Left kidney (tissue), 2 donors: Measurements from ENCODE around the gene ZFAND3. TPM values are rescaled to one million over a fixed set of nuclear protein-coding genes. Genes with fewer than 3 reads are reported as not detected.

Experiments used
- DNase-seq: peaks from one replicate; pipeline ENCODE4 v3.0.0-alpha.2; 2013
- polyA plus RNA-seq: library from polyadenylated mRNA; unstranded; fragments of 120-200 nt; gene quantifications from one replicate; pipeline ENCODE4 v1.2.1, GENCODE V29; 2013; ENCODE audit not compliant: insufficient read length

ZFAND3 gene
- polyA plus RNA-seq, 1 donor: 150 TPM

DNA sequence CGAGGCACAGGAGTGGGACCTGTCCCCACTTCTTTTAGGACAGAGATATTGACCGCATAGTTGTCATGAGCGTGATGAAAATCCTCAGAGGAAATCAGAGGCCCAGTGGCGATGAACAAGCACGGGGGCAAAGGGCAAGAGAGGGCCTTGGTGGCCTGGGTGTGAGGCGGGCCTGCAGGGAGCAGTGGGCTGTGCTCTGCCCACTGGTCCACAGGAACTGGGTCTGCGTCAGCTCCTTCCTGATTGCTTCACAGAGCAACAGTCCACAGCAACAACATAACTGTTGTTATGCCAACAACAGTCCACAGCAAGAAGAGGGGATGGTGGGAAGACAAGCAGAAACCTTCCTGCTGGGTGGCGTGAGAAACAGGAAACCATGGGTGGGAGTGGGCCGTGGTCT is 335.6 kb downstream of the ZFAND3 start:
- no peak for DNase-seq

DNA sequence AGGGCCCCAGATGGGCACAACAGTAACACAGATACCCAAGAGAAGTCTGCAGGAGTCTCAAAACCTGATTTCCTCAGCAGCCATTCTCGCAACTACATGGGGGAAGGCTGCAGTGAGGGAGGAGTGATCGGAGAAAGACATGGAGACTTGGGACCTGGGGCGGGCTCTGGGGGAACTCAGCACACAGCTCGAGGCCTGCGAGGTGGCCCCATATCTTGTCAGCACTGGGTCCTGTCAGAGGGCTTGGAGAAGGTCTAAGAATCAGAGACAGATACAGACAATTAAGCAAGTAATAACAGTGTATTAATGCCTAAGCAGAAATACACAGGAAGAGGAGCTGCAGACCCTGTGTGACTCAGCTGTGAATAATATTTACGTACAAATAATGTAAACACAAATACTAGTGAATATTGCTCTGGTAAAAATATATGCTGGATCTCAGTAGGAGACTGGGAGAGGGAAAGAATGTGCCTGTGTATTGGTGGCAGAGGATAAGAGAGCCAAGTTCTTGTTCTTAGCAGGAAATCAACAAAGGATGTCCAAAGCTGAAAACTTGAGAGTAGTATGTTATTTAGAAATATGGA is 336.2 kb downstream of the ZFAND3 start:
- DNase-seq: no peak

DNA sequence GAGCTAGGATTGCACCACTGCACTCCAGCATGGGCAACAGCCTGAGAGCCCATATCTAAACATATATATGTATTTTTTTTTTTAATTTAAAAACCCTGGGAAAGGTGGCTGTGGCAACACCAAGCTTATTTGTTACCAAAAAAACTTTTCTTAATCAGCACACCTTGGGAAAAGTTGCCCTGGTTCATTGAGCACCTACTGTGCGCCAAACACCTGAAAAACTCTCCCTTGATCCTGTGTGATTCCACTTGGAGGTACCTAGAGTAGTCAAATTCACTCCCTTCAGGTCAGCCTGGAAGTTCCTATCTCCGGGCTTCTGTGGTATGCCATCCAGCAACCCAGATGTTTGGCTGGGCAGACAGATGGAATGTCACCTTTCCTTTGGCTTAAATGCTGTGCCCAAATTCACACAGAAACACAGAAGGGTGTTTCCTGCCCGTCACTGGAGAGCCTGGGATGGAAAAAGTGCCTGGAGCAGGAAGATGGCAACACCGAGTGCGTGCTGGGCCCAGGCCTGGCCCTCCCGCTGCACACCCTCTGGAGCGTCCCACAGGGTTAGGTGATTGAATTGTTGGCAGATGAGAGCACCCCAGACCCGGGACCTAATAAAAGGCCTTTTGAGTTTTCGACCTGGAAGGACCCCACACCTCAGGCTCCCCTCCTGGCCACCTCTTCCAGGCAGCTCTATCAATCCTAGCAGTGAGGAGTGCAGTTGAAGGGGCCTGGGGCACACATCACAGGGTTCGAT is 337.5 kb downstream of the ZFAND3 start:
- DNase-seq: no peak

DNA sequence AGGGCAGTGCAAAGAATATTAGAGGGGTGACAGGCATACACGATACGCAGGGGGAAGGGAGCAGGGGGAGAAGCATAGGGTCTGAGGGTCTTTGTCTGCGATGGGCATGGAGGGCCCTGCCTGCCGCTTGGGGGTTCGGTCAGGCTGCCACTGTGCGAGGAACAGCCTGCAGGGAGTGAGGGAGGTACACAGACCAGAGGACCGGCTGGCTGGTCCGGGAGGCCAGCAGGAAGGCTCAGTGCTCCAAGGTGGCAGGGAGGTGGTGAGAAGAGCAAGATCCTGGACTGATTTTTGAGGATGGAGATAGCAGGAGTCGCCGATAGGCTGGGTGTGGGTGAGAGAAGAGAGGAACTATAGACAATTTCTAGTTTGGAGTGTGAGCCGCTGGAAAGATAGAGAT is 338.4 kb downstream of the ZFAND3 start:
- no peak for DNase-seq

DNA sequence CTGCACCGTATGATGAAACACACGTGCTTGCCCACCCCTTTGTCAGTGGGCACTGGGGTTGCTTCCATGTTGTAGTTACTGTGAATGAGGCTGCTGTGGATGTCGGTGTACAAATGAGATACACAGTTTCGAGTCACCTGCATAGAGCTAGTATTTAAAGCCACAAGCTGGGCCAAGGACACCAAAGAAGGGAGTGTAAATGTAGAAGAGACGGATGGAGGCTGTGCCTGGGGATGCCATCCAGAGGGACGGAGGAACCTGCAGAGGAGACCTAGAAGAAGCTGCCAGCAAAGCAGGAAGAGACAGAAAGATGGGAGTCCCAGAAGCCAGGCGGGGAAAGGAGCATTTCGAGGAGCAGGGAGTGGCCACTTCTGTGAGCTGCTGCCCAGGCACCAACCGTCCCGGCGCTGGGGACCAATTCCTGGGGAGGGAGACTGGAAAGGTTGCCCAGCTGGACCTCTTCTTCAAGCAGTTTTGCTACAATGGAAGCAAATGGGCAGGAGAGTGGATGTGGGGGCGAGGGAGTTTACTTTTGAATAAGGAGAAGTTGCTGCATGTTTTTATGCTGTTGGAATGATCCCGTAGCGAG is 339.3 kb downstream of the ZFAND3 start:
- no peak for DNase-seq

DNA sequence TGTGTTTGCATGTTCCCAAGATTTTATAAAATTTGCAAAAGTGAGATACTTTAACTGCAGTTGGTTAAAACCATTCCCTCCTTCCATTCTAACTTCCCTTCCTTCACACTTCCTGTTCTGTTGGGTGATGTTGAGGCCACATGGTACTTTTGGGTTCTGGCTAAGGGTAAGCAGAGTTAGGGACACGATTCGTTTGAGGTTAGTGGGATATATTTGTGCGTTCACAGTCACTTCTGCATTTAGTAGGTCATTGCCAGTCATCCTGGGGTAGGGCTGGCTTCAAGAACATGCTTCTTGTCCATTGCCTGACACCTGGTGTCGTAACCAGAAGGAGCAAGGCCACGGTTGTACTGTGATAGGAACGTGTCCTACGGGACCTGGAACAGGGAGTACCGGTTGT is 340.1 kb downstream of the ZFAND3 start:
- DNase-seq: no peak

DNA sequence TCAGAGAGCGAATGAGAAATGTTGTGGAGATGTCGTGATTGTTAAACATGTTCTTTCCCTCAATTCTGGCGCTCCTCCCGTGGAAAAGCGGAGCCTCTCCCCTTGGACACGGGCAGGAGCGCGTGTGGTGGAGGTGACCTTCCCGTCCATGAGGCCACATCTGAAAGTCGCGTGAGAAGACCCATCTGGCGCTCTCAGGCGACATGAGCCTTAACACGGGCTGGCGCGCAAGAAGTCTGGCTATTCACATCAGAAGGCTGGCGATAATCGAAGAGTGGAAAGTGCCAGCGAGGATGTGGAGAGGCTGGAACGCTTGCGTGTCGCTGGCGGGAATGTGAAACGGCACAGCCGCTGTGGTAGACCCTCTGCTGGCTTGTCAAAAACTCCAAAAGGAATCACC is 341.3 kb downstream of the ZFAND3 start:
- DNase-seq: no peak

DNA sequence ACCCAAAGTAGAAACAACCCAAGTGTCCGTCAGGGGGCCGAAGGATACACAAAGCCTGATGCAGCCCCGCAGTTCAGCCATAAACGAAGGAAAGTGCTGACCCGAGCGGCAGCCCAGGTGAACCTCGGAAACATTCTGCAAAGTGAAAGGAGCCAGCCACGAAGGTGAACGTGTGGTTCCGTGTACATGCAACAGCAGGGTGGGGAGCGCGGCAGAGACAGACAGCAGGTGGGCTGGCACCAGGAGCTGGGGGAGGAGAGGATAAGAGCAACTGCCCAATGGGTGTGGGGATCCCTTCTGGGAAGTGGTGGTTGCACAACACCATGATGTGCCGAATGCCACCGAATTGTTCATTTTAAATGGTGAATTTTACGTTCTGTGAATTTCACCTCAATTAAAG is 341.8 kb downstream of the ZFAND3 start:
- no peak for DNase-seq

DNA sequence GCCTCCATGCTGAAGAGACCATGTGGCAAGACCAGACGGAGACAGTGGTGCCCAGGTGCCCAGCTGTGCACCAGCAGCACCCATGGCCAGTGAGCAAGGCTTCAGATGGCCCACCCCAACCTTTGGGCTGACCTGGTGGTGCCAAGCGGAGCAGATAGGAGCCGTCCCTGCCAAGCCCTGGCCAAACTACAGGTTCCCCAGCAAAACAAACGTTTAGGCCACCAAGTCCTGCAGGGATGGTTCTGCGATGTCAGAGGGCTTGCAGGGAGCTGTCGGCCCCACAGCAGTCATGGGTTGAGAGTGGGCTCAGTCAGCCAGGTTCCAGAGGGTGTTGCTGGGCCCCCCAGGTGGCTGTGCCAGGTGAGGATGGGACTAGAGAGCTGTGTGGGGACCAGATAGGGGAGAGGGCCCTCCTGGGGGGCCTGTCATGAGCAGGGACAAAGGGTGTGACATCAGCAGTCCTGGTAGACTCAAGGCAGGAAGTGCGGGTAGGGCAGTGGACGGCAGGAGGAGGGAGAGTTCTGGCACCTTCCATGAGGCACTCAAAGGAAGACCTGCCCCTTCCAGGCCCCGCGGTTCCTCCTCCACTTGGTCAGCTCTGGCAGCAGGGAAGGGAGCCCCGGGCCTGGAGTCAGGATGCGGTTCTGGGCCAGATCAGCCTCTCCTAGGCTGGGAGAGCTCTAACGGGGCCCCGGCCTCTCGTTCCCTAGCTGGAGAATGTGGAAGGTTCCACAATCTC is 342.4 kb downstream of the ZFAND3 start:
- DNase-seq: no peak

DNA sequence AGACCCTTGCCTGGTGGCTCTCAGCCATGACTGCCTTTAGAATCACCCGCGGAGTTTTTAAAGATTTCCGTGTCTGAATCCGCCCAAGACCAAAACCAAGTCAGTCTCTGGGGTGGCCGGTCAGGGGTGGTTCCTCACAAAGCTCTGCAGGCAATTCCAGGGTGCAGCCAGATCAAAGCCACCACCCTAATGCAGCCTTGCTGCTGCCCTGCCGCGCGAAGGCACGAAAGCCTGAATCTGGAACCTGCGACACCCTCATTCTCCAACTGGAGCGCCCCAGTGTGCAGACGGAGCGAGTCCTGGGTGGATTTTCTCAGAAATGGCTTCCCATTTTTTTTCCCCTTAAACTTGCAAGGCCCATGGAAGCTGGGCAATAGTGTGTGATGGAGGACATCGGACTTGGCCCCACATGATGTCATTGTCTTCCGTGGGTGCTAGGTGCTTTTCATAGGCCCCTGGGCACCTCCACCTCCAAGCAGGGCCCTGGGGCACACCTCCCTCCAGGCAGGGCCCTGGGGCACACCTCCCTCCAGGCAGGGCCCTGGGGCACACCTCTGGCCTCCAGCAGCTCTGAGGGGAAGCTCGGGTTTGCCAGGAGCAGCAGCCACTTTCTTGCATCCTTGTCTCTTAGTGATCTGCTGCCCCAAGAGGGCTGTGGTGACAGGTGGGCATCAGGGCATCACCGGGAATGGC is 343.1 kb downstream of the ZFAND3 start:
- no peak for DNase-seq

DNA sequence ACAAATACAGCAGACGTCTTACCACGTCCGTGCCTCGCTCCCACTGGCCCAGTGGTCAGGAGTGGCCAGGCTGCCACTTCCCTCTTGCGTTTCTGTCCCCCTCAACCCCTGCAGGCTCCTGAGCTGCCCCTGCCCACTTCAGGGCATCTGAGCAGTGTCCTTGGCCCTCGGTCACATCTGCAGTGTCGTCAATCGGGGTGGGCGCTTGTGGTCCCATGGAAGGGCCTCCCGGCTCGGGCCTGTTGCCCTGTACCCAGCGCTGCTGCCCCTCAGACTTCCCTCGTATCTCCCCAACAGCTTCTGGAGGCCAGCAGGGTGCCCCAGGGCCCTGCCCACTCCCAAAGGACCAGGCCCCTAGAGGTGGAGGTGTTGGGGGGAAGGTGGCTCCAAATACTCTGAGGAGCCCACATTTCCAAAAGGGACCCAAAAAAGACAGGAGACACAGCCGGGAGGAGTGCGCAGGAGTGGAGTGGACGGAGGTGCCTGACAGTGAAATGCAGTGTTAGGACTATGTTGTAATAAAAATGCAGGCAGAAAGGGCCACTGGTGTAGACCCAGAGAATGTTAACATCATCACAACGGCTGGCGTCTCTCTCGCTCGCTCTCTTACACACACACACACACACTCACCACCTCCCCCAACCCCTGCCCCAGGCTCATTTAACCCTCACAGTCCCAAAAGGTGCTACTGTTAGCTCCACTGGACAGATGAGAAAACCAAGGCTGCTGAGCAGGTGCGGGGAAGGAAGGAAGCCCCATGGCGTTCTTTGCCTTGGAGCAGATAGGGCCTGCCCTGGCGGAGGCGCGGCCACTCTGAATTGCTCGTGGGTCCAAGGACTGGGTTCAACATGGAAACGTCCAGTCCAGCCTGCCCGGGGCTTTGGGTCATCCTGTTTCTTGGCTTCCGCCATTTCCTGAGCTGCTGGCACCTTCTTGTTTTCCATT is 343.9 kb downstream of the ZFAND3 start:
- no peak for DNase-seq

DNA sequence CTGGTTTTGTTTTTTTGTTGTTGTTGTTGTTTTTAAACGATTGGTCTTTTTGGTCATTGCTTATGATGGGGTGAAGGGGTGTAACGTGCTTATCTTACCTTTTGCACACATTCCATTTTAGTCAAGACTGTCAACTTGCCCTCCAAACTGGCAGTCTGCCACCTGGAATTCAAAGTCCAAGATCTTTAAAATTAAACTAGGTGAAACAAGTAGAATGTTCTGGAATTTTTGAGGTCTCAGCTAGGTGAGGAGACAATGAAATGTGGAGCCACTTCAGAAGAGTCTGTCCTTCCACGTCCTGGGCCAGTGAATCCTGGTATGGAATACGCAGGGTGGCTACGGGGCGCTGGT is 344.6 kb downstream of the ZFAND3 start:
- no peak for DNase-seq

DNA sequence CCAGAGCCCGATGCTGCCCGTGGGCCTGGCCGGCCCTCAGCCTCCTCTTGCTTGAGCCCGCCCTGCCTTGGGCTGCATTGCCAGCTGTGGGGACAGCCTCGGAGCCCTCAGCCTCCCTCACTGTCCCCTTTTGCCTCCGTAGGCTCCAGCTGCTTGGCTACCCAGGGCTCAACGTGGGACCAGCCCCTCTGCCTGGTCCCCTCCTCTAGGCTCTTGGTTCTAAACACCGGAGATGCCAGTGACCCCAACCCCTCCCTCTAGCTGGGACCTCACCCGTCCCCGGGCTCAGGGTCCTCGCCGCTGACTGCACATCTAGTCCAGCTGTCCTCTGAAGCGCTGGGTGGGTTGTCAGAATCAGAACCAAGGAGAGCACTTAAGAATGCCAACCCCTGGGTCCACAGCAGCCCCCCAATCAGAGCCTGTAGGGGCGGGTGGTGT is 345.2 kb downstream of the ZFAND3 start:
- DNase-seq: no peak

DNA sequence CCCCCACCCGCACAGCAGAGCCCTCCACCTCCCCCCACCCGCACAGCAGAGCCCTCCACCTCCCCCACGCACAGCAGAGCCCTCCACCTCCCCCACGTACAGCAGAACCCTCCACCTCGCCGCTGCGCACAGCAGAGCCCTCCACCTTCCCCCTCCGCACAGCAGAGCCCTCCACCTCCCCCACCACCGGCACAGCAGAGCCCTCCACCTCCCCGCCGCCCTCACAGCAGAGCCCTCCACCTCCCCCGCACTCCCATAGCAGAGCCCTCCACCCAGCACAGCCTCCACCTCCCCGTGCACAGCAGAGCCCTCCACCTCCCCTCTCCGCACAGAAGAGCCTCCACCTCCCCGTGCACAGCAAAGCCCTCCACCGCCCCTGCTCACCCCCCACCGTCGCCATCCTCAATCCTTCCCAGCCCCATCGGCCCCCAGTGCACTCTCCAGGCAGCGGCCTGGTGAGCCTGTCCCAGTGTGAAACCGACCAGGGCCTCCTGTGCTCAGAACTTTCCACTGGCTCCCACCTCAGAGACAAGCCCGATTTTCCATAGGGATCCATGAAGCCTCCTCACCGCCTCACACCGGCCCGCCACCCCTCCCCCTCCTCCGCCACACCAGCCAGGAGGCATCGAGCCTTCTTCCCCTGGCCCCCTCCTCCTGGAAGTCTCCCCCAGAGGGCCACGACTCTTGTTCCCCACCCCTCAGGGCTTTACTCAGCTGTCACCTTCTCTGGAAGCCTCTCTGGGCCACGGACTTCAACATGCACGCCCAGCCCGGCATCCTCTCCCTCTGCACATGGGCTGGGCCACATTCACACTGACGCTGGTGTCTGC is 347.1 kb downstream of the ZFAND3 start:
- no peak for DNase-seq

DNA sequence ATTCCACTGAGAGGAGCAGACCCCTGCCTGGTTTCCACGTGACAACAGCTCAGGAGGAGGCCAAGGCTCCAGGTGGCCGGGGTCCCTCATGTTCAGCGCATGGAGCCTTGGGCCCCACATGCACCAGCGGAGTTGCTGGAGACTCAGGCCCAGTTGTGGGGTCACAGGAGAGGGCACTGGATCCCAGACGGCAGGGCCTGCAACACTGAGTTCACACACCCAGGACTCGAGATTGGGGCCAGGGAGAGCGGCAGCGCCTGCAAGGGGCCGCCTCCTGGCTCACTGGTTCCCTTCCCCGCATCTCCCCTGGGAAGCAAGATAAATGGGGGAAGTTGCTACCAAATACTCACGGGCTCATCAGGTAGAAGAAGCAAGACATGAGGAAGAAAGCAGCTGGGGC is 348.1 kb downstream of the ZFAND3 start:
- DNase-seq: no peak

DNA sequence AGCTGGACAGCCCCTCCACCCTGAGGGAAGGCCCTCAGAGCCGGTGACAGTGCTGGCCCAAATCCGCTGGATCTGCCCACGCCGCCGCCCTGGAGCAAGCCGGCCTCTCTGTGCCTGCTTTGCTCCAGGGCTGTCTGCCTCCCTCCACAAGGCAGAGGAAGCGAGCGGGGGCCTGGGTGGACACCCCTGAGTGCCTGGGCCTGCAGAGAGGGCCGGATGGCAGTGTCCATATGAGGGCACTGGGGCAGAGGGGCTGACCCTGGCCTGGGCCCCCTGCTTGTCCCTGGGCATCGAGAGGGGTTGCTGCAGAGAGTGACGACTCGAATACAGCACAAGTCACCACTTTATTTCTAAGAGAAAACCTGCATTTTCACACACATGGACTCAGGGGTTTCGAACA is 348.6 kb downstream of the ZFAND3 start:
- no peak for DNase-seq

DNA sequence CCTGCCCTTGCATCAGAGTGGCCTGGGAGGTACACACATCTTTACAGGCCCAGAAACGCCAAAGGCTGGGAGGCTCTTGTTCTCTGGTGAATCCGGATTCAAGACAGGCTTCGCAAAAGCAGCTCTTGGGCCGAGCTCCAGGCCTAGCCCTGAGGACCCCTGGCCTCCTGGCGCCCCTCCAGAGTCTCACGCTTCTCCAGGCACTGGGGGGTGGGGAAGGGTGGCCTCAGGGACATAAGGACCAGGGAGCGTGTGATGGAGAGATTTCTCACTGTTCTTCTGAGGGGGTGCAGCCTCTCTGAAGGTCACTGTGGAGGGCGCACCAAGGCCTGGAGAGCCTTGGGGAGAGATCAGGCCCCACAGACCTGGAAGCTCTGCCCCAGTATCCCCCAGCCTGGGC is 349.2 kb downstream of the ZFAND3 start:
- DNase-seq: no peak

DNA sequence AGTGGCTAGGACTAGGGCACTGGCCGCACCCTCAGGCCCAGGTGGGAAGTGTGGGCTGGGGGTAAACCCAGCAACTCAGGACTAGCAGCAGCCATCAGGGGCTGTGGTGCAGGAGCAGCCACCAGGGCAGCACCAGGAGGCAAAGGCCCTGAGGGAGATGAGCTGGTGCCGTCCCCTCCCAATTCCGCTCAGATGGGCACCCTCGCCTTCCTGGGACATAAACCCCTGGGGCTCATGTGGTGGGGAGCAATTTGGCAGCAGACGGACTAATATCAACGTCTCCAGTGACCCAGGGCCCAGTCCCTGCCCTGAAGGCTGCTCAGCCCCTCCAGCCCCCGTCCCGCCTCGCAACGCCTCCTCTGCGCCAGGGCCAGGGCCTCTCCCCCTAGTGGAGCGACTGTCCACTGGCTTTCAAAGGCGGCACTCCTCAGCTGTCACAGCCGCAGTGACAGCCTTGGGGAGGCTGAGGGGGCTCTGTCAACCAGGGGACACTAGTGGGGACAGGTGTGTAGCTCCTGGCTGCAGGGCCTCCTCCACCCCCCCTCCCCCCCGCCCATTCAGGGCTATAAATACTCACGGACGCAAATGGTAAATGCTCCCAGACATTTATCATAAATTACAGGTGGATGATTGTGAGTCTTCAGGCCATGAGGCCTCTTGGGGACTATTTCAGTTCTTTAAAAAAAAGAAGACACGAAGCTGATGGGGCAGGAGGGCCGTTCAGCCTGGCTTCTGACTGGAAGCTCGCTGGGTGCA is 349.9 kb downstream of the ZFAND3 start:
- no peak for DNase-seq

DNA sequence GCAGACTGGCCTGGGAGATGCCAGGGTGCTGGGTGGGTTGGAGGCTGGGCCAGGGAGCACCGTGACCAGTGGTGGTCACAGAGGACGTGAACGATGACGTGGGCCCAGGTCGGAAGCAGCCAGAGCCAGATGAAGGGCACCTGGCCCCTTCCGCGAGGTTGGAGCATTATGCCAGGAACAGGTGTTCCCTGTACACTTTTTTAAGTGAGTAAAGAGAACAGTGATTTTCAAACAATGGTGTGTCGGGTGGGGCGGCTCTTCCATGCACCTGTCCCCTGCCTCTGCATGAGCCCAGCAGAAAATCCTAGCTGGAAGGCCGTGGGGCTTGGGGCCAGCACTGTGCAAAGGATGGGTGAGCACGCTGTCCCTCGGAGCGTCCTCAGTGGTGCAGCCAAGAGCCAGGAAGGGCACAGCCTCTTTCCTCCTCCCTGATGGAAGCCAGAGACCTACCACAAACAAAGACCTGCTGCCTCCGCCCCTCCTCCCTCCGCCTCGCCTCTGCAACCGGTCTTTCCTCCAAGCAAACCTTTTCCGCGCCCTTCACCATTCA is 350.5 kb downstream of the ZFAND3 start:
- DNase-seq: no peak
